Measurements from ENCODE around the gene RALGPS2. TPM values are rescaled to one million over a fixed set of nuclear protein-coding genes. Genes with fewer than 3 reads are reported as not detected.

RALGPS2 gene
- polyA plus RNA-seq, 1 of the 3 experiments (the other 2 are of a cell fraction), result 5.1 TPM

GRCh38 chr1:178738780-178739179, 13.7 kb downstream of the RALGPS2 start (continued):
- TF ChIP-seq, protein P1, sequence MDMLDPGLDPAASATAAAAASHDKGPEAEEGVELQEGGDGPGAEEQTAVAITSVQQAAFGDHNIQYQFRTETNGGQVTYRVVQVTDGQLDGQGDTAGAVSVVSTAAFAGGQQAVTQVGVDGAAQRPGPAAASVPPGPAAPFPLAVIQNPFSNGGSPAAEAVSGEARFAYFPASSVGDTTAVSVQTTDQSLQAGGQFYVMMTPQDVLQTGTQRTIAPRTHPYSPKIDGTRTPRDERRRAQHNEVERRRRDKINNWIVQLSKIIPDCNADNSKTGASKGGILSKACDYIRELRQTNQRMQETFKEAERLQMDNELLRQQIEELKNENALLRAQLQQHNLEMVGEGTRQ (IDR thresholded peaks at IDR 0.05; ENCODE audit: borderline replicate concordance, low read depth, low read length), result no peak
- TF ChIP-seq SMC3 (IDR thresholded peaks at IDR 0.05; ENCODE audit: low read depth, low read length) (no peak), IRF3 (IDR thresholded peaks at IDR 0.05; ENCODE audit: low read depth, low read length) (no peak), TAF1 (IDR thresholded peaks at IDR 0.05; ENCODE audit: borderline replicate concordance, low read depth, low read length) (no peak), FOXM1 (IDR thresholded peaks at IDR 0.05; ENCODE audit: low read depth) (no peak)
- TF ChIP-seq, protein P2, sequence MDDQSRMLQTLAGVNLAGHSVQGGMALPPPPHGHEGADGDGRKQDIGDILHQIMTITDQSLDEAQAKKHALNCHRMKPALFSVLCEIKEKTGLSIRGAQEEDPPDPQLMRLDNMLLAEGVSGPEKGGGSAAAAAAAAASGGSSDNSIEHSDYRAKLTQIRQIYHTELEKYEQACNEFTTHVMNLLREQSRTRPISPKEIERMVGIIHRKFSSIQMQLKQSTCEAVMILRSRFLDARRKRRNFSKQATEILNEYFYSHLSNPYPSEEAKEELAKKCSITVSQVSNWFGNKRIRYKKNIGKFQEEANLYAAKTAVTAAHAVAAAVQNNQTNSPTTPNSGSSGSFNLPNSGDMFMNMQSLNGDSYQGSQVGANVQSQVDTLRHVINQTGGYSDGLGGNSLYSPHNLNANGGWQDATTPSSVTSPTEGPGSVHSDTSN (IDR thresholded peaks at IDR 0.05), result no peak

- no peaks in the 10 kb centered on the region for H4K20me1 ChIP-seq (ENCODE audit: insufficient read depth)
- peaks cover 5% of the 10 kb centered on the region; the same call in 1 of the 2 replicates for H3K79me2 ChIP-seq (ENCODE audit: insufficient read depth)
- CTCF ChIA-PET, result interaction anchor here (0.9 to 3.8 kb wide), 3 partner anchors 13 to 207 kb away, joined by 3 to 19 read pairs (median 4); no protein-coding TSS in a partner anchor
- POLR2A ChIA-PET, result no interaction called here
- no peak overlapping the region for H3K4me3 ChIP-seq (ENCODE audit: low read depth in 2 of 2, low read length in 1 of 2)
- H3K36me3 ChIP-seq (replicated peaks in 1 of 2; ENCODE audit: control insufficient read depth in 1 of 2, insufficient read depth in 2 of 2, low read length in 1 of 2), result peaks cover 2 to 45% of the 10 kb centered on the region in 2 experiments
- no peak overlapping the region for H3K4me2 ChIP-seq
- H3K9me2 ChIP-seq, result no peaks in the 10 kb centered on the region
- no peak for TF ChIP-seq MEF2A (IDR thresholded peaks at IDR 0.05; ENCODE audit: borderline replicate concordance, low read depth)
- TF ChIP-seq, protein P2 (IDR thresholded peaks at IDR 0.05), result 0 out of 2 replicates have a peak, but pooled peaks have one; percentile 13
- peak; percentile 70 for TF ChIP-seq TCF12 (IDR thresholded peaks at IDR 0.05)
- TF ChIP-seq FOXM1 (IDR thresholded peaks at IDR 0.05; ENCODE audit: low read depth), result no peak
- no peak for TF ChIP-seq RAD21 (IDR thresholded peaks at IDR 0.05; ENCODE audit: low read length)
- no peak for TF ChIP-seq USF1 (IDR thresholded peaks at IDR 0.05; ENCODE audit: borderline replicate concordance, low read depth)
- no peaks in the 10 kb centered on the region for H3F3A ChIP-seq (replicated peaks; ENCODE audit: insufficient read depth)
- peaks cover 0 to 3% of the 10 kb centered on the region in 2 experiments; a peak in 2 of 4 replicates for H3K4me1 ChIP-seq (ENCODE audit: control insufficient read depth in 1 of 2, insufficient read depth in 2 of 2, low read depth in 1 of 2, low read length in 1 of 2)
- H3K27me3 ChIP-seq (ENCODE audit: insufficient read depth), result no peaks in the 10 kb centered on the region
- WGBS (ENCODE audit: low lambda C conversion rate), result 91% methylated on average over 4 of the region's 4 CpGs
- peak overlapping the region in 1 of 2 experiments; percentile 12; a peak in 1 of 4 replicates for H3K27ac ChIP-seq (ENCODE audit: low read depth in 2 of 2, low read length in 1 of 2)
- no peak overlapping the region for H3K9ac ChIP-seq
- no peak overlapping the region for H2AFZ ChIP-seq (ENCODE audit: low read depth)
- DNase-seq, result no peak
- H3K9me3 ChIP-seq, result peaks cover 8% of the 10 kb centered on the region; the same call in 1 of the 2 replicates
These were observed 14.4 kb downstream of the RALGPS2 start for GRCh38 chr1:178739285-178740045.
